Stimulated activated CD8-positive, alpha-beta memory T cell treated with anti-CD3 and anti-CD28 coated beads, Interleukin-15, amount 100 ng/mL, for 4 hours (primary cell): ENCODE data around the gene CTDSPL2.
"Not testable (repeated sequence)": the region's sequence is repeated elsewhere in the genome, so short reads cannot be mapped to it uniquely, and the experiment has no call there.

Experiments used
- DNase-seq, 2 donors: peaks; one replicate each; pipeline ENCODE4 v3.0.0-alpha.2; 2020; ENCODE audit warnings: low read depth in 2 of 2

The CTDSPL2 gene

GRCh38 chr15:44426975-44427755 is at the start of gene CTDSPL2:
TSS of gene CTDSPL2 (plus strand) at chr15:44427629. CDS start at chr15:44459015, 31,386 bp downstream.
- DNase-seq: peak; percentile 87

GRCh38 chr15:44381236-44381635 is 46.2 kb upstream of the CTDSPL2 start:
- no peak for DNase-seq

GRCh38 chr15:44385344-44385942 is 42.0 kb upstream of the CTDSPL2 start:
- no peak for DNase-seq

- DNase-seq: no peak
These were observed 33.4 kb upstream of the CTDSPL2 start for GRCh38 chr15:44394062-44394461.

GRCh38 chr15:44394562-44394961 is 32.9 kb upstream of the CTDSPL2 start:
- DNase-seq: no peak

GRCh38 chr15:44397869-44398268 is 29.6 kb upstream of the CTDSPL2 start:
- no peak for DNase-seq

- DNase-seq: no peak
These were observed 13.4 kb upstream of the CTDSPL2 start for GRCh38 chr15:44414001-44414400.

GRCh38 chr15:44427756-44428724 is 611 bp downstream of the CTDSPL2 start:
- no peak for DNase-seq

- DNase-seq: no peak
These were observed 8.7 kb downstream of the CTDSPL2 start for GRCh38 chr15:44435893-44436667.

- DNase-seq: no peak
These were observed 11.0 kb downstream of the CTDSPL2 start for GRCh38 chr15:44438402-44438801.

- no peak for DNase-seq
These were observed 13.7 kb downstream of the CTDSPL2 start for GRCh38 chr15:44441095-44441501.

GRCh38 chr15:44443515-44443914 is 16.1 kb downstream of the CTDSPL2 start:
- DNase-seq: no peak

- no peak for DNase-seq
These were observed 20.4 kb downstream of the CTDSPL2 start for GRCh38 chr15:44447772-44448376.

GRCh38 chr15:44450172-44450571 is 22.7 kb downstream of the CTDSPL2 start:
- no peak for DNase-seq

GRCh38 chr15:44453578-44454283 is 26.3 kb downstream of the CTDSPL2 start:
- DNase-seq: not testable (repeated sequence)

GRCh38 chr15:44458429-44458828 is 31.0 kb downstream of the CTDSPL2 start:
- DNase-seq: no peak

GRCh38 chr15:44468709-44469385 is 41.4 kb downstream of the CTDSPL2 start:
- DNase-seq: no peak

GRCh38 chr15:44471885-44472455 is 44.5 kb downstream of the CTDSPL2 start:
- DNase-seq: no peak

GRCh38 chr15:44479343-44479742 is 51.9 kb downstream of the CTDSPL2 start:
- DNase-seq: no peak
